ENCODE measurements around the gene RBM45. TPM values are rescaled to one million over a fixed set of nuclear protein-coding genes. Genes with fewer than 3 reads are reported as not detected.

The RBM45 gene
- total RNA-seq, 1 donor from 2014 or later: 19.7 TPM

GRCh38 chr2:178109813-178110212 lies 2.4 kb upstream of the RBM45 start:
- Mint-ChIP-seq H3K27me3 (no peaks in the 10 kb centered on the region), H3K27ac (no peak overlapping the region), H3K9me3 (ENCODE audit: low read depth) (no peaks in the 10 kb centered on the region), H3K4me1 (ENCODE audit: low read depth) (peaks cover 9% of the 10 kb centered on the region), H3K4me3 (ENCODE audit: low read depth) (no peak overlapping the region), H3K36me3 (ENCODE audit: insufficient read depth) (no peaks in the 10 kb centered on the region)
- TF ChIP-seq, protein P1, sequence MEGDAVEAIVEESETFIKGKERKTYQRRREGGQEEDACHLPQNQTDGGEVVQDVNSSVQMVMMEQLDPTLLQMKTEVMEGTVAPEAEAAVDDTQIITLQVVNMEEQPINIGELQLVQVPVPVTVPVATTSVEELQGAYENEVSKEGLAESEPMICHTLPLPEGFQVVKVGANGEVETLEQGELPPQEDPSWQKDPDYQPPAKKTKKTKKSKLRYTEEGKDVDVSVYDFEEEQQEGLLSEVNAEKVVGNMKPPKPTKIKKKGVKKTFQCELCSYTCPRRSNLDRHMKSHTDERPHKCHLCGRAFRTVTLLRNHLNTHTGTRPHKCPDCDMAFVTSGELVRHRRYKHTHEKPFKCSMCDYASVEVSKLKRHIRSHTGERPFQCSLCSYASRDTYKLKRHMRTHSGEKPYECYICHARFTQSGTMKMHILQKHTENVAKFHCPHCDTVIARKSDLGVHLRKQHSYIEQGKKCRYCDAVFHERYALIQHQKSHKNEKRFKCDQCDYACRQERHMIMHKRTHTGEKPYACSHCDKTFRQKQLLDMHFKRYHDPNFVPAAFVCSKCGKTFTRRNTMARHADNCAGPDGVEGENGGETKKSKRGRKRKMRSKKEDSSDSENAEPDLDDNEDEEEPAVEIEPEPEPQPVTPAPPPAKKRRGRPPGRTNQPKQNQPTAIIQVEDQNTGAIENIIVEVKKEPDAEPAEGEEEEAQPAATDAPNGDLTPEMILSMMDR (IDR thresholded peaks at IDR 0.05; ENCODE audit: unreplicated experiment): peak; percentile 67
- DNase-seq (ENCODE audit: low spot score, unreplicated experiment): no peak

DNA sequence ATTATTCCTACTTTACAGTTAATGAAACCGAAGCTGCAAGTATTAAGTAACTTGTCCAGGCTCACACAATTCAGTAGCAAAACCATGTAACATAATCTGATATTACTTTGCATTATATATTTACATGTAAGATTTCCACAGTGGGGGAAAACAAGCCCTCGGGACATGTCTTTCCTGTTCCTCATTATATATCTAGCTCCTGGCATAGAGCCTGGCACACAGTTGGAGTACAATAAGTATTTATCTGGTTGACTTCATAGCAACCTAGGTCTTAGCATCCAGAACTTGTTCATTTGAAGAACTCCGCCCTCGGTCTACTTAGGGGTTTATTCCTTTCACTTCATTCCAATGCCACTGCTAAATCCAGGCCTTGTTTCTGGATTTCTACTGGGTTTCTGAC lies 1.6 kb upstream of the RBM45 start:
- Mint-ChIP-seq H3K36me3 (ENCODE audit: insufficient read depth) (no peaks in the 10 kb centered on the region), H3K9me3 (ENCODE audit: low read depth) (no peaks in the 10 kb centered on the region), H3K4me3 (ENCODE audit: low read depth) (no peak overlapping the region), H3K27me3 (no peaks in the 10 kb centered on the region), H3K4me1 (ENCODE audit: low read depth) (peaks cover 9% of the 10 kb centered on the region), H3K27ac (no peak overlapping the region)
- TF ChIP-seq, protein P1 (IDR thresholded peaks at IDR 0.05; ENCODE audit: unreplicated experiment): no peak
- DNase-seq (ENCODE audit: low spot score, unreplicated experiment): no peak

DNA sequence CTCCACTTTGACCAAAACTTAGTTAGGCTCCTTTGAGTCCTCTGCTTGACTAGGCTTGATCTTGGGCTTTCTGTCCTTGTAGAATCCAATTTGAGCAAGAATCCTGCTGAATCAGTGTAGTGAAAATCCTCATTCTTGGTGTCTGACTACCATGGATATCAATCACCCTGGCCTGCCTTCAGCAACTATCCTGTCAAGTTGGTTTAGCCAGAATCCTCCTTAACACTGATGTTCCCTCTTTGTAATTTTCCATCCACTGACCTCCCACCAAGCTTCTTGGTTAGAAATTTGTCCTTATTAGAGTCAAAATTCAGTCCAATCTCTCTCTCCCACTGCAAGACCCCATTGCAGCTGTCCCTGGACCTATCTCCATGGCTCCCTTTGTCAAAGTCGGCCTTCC lies 494 bp upstream of the RBM45 start:
- TF ChIP-seq, protein P1 (IDR thresholded peaks at IDR 0.05; ENCODE audit: unreplicated experiment): no peak
- Mint-ChIP-seq H3K4me3 (ENCODE audit: low read depth) (no peak overlapping the region), H3K36me3 (ENCODE audit: insufficient read depth) (no peaks in the 10 kb centered on the region), H3K4me1 (ENCODE audit: low read depth) (peaks cover 6% of the 10 kb centered on the region), H3K27ac (no peak overlapping the region), H3K9me3 (ENCODE audit: low read depth) (no peaks in the 10 kb centered on the region), H3K27me3 (no peaks in the 10 kb centered on the region)
- DNase-seq (ENCODE audit: low spot score, unreplicated experiment): no peak

DNA sequence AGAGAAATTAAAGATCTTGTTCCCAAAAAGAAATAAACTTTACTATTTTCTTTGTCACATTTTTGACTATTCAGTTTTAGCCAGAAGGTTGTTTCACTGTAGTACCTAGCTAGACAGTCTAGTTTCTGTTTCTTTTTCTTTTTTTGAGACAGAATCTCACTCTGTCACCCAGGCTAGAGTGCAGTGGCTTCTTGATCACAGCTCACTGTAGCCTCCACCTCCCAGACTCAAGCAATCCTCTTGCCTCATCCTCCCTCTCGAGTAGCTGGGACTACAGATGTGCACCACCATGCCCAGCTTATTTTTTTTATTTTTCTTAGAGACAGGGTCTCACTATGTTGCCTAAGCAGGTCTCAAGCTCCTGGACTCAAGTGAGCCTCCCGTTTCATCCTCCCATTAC lies 2.2 kb downstream of the RBM45 start:
- no peaks in the 10 kb centered on the region for H3K9me3 Mint-ChIP-seq (ENCODE audit: low read depth)
- H3K4me1 Mint-ChIP-seq (ENCODE audit: low read depth): peaks cover 6% of the 10 kb centered on the region
- TF ChIP-seq, protein P1 (IDR thresholded peaks at IDR 0.05; ENCODE audit: unreplicated experiment): no peak
- DNase-seq (ENCODE audit: low spot score, unreplicated experiment): no peak
- no peaks in the 10 kb centered on the region for H3K36me3 Mint-ChIP-seq (ENCODE audit: insufficient read depth)
- H3K4me3 Mint-ChIP-seq (ENCODE audit: low read depth): peak overlapping the region; percentile 31
- no peak overlapping the region for H3K27ac Mint-ChIP-seq
- H3K27me3 Mint-ChIP-seq: no peaks in the 10 kb centered on the region

DNA sequence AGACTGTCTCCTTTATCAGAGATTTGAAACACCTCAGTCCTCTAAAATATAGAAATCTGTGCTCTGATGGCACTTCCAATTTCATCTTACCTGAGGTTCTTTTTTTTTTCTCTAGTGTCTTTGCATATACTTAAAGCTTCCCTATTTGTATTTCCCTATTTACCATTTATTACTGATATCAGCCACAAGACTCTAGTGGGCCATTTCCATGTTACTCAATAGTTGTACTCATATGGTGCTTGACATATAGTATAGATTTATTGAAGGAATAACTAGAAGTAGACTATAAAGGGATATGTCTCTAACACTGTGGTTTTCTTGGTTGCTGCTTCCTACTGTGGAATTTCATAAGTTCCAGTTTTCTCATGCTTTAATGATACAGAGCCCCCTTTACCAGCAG lies 3.0 kb downstream of the RBM45 start:
- H3K36me3 Mint-ChIP-seq (ENCODE audit: insufficient read depth): no peaks in the 10 kb centered on the region
- no peak for DNase-seq (ENCODE audit: low spot score, unreplicated experiment)
- TF ChIP-seq, protein P1 (IDR thresholded peaks at IDR 0.05; ENCODE audit: unreplicated experiment): no peak
- H3K4me3 Mint-ChIP-seq (ENCODE audit: low read depth): no peak overlapping the region
- H3K4me1 Mint-ChIP-seq (ENCODE audit: low read depth): peaks cover 6% of the 10 kb centered on the region
- no peak overlapping the region for H3K27ac Mint-ChIP-seq
- no peaks in the 10 kb centered on the region for H3K9me3 Mint-ChIP-seq (ENCODE audit: low read depth)
- H3K27me3 Mint-ChIP-seq: no peaks in the 10 kb centered on the region
